Measurements from ENCODE around the gene BLOC1S4. TPM values are rescaled to one million over a fixed set of nuclear protein-coding genes. Genes with fewer than 3 reads are reported as not detected.

BLOC1S4 gene
- total RNA-seq, 1 experiment from 2014 or later: 14.9 TPM

- no peaks in the 10 kb centered on the region for H3K4me1 ChIP-seq (ENCODE audit: insufficient read depth, low read length)
- no peaks in the 10 kb centered on the region for H3K79me2 ChIP-seq (ENCODE audit: insufficient read depth, low read length)
- H3K9me3 Mint-ChIP-seq: peaks cover 0 to 3% of the 10 kb centered on the region in 2 experiments; a peak in 1 of 5 replicates
- no peaks in the 10 kb centered on the region for H3K79me1 ChIP-seq (ENCODE audit: insufficient read depth, low read depth, low read length, poor library complexity, severe bottlenecking)
- H4K5ac ChIP-seq (ENCODE audit: insufficient read length, low read depth, low read length): no peak overlapping the region
- H3K27me3 Mint-ChIP-seq (ENCODE audit: low read depth): peaks cover 5% of the 10 kb centered on the region
- H3K27me3 ChIP-seq (ENCODE audit: insufficient read depth, low read length): no peaks in the 10 kb centered on the region
- H2BK5ac ChIP-seq (ENCODE audit: insufficient read length, low read length): no peak overlapping the region
- no peaks in the 10 kb centered on the region for H4K20me1 ChIP-seq (ENCODE audit: control insufficient read depth, insufficient read depth, insufficient read length)
- no peak overlapping the region for H3K9ac ChIP-seq (ENCODE audit: extremely low read depth, insufficient read length, low read length)
- no peak for TF ChIP-seq CTCF (conservative IDR thresholded peaks at IDR 0.05)
- H3K4ac ChIP-seq (ENCODE audit: low read depth, low read length): no peak overlapping the region
- peaks cover 0 to 4% of the 10 kb centered on the region in 2 experiments; a peak in 1 of 4 replicates for H3K4me1 Mint-ChIP-seq
- no peak overlapping the region for H2BK12ac ChIP-seq (ENCODE audit: insufficient read length, low read depth, low read length)
- no peak overlapping the region for H3K18ac ChIP-seq (ENCODE audit: insufficient read length, low read depth, low read length)
- H2BK120ac ChIP-seq (ENCODE audit: low read depth, low read length, poor library complexity, severe bottlenecking): no peak overlapping the region
- WGBS (ENCODE audit: extremely low coverage, insufficient read length, low lambda C conversion rate): no CpG with 5 or more reads among the region's 4 CpGs
- no peaks in the 10 kb centered on the region for H3K23me2 ChIP-seq (ENCODE audit: insufficient read length, low read depth, low read length, poor library complexity, severe bottlenecking)
- no peak overlapping the region for H2AK5ac ChIP-seq (ENCODE audit: insufficient read length, low read length)
- no peak for DNase-seq
- H3K4me3 Mint-ChIP-seq: no peak overlapping the region
- no peak overlapping the region for H3K27ac Mint-ChIP-seq
- no peak overlapping the region for H3T11ph ChIP-seq (ENCODE audit: low read length)
- no peaks in the 10 kb centered on the region for H3K9me3 ChIP-seq (ENCODE audit: control insufficient read depth, low read depth, low read length)
- H3K36me3 Mint-ChIP-seq (ENCODE audit: insufficient read depth in 1 of 3, low read depth in 3 of 3): no peaks in the 10 kb centered on the region
- H3K27ac ChIP-seq (ENCODE audit: insufficient read length, low read depth, low read length): no peak overlapping the region
- H4K8ac ChIP-seq (replicated peaks; ENCODE audit: insufficient read length, low read depth, low read length): no peak overlapping the region
- H2BK15ac ChIP-seq (ENCODE audit: low read depth, low read length): no peak overlapping the region
- H2BK20ac ChIP-seq (ENCODE audit: low read depth, low read length, poor library complexity, severe bottlenecking): no peak overlapping the region
- H3K14ac ChIP-seq (ENCODE audit: insufficient read depth, low read length): no peak overlapping the region
- no peak overlapping the region for H3K4me2 ChIP-seq (ENCODE audit: insufficient read depth, insufficient read length, low read length)
- H3K56ac ChIP-seq (ENCODE audit: insufficient read length, low read depth, low read length): no peak overlapping the region
- H4K91ac ChIP-seq (ENCODE audit: insufficient read length, low read depth, low read length): no peak overlapping the region
- no peak overlapping the region for H2AFZ ChIP-seq (ENCODE audit: low read length)
- H3K23ac ChIP-seq (ENCODE audit: insufficient read length, low read depth, low read length): no peak overlapping the region
Measured at GRCh38 chr4:6758728-6759127, 42.8 kb downstream of the BLOC1S4 start.
